Measurements from ENCODE around the gene ZKSCAN2. TPM values are rescaled to one million over a fixed set of nuclear protein-coding genes. Genes with fewer than 3 reads are reported as not detected.

ZKSCAN2 gene
- total and polyA plus RNA-seq, 4 donors: 0.88 to 5.1 (median 3.0) TPM

DNA sequence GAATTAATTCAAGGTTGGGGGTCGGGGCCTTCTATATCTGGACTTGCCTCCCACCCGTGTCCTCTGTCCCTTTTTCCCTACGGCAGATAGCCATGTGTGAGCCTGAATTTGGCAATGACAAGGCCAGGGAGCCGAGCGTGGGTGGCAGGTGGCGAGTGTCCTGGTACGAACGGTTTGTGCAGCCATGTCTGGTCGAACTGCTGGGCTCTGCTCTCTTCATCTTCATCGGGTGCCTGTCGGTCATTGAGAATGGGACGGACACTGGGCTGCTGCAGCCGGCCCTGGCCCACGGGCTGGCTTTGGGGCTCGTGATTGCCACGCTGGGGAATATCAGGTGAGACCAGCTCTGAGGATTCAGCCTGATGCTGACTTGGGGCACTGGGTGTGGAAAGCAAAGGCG is 40.5 kb downstream of the ZKSCAN2 start:
- intact Hi-C loops (cut with DNase I): no loop called here

GRCh38 chr16:25213709-25214397 is 43.8 kb downstream of the ZKSCAN2 start:
- Histone ChIP-seq H3K27me3 (ENCODE audit: control insufficient read depth in 1 of 2, insufficient read depth in 2 of 2, low read length in 1 of 2) (peaks cover 0 to 3% of the 10 kb centered on the region in 2 donors), H3K4me3 (ENCODE audit: low read length in 2 of 2) (no peak overlapping the region), H3K9me3 (ENCODE audit: control insufficient read depth, low read length) (no peaks in the 10 kb centered on the region), H3K36me3 (ENCODE audit: control insufficient read depth in 1 of 2, insufficient read depth in 2 of 2, low read length in 1 of 2) (no peaks in the 10 kb centered on the region), H3K27ac (ENCODE audit: low read depth in 1 of 2, low read length in 2 of 2) (no peak overlapping the region), H3K4me1 (ENCODE audit: control insufficient read depth in 1 of 2, insufficient read depth in 2 of 2, low read length in 2 of 2) (no peaks in the 10 kb centered on the region)
- ATAC-seq (ENCODE audit: low FRiP score) (no peak), DNase-seq (no peak)
- 33 to 35% methylated on average over 6 of the region's 6 CpGs for WGBS, 2 donors
- intact Hi-C loops (cut with DNase I): no loop called here

More for the DNA sequence above, 40.5 kb downstream of the ZKSCAN2 start:
- H3K36me3 ChIP-seq (ENCODE audit: control insufficient read depth in 1 of 2, insufficient read depth in 2 of 2, low read length in 1 of 2): no peaks in the 10 kb centered on the region
- no peaks in the 10 kb centered on the region for H3K9me3 ChIP-seq (ENCODE audit: control insufficient read depth, low read length)
- no peak overlapping the region for H3K4me3 ChIP-seq (ENCODE audit: low read length in 2 of 2)
- peaks cover 0 to 3% of the 10 kb centered on the region in 2 donors for H3K27me3 ChIP-seq (ENCODE audit: control insufficient read depth in 1 of 2, insufficient read depth in 2 of 2, low read length in 1 of 2)
- no peaks in the 10 kb centered on the region for H3K4me1 ChIP-seq (ENCODE audit: control insufficient read depth in 1 of 2, insufficient read depth in 2 of 2, low read length in 2 of 2)
- 83 to 87% methylated on average over 17 of the region's 17 CpGs for WGBS, 2 donors
- H3K27ac ChIP-seq (ENCODE audit: low read depth in 1 of 2, low read length in 2 of 2): no peak overlapping the region
- ATAC-seq (ENCODE audit: low FRiP score) (no peak), DNase-seq (no peak)

DNA sequence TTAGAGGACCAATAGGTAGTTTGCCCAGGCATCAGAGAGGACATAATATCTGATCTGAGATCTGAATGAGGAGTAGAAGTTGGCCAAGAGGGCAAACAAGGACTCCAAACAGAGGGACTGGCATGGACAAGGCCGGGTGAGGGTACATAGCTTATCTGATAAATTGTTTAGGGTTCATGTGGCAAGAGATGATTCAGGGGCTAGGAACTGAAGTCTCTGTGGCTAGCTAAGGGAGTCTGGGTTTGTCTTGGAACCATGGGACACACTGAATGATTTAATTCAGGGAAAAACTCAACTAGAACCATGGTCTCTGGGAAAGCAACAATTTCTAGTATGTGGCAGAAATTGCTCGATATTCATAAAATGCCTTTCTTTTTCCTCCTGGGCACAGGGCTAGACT is 45.0 kb downstream of the ZKSCAN2 start:
- no peaks in the 10 kb centered on the region for H3K36me3 ChIP-seq (ENCODE audit: control insufficient read depth in 1 of 2, insufficient read depth in 2 of 2, low read length in 1 of 2)
- WGBS, 2 donors: 84 to 85% methylated on average over 2 of the region's 2 CpGs
- no peaks in the 10 kb centered on the region for H3K9me3 ChIP-seq (ENCODE audit: control insufficient read depth, low read length)
- H3K4me3 ChIP-seq (ENCODE audit: low read length in 2 of 2): no peak overlapping the region
- ATAC-seq (ENCODE audit: low FRiP score): no peak
- no peak overlapping the region for H3K27ac ChIP-seq (ENCODE audit: low read depth in 1 of 2, low read length in 2 of 2)
- no peaks in the 10 kb centered on the region for H3K4me1 ChIP-seq (ENCODE audit: control insufficient read depth in 1 of 2, insufficient read depth in 2 of 2, low read length in 2 of 2)
- DNase-seq: no peak
- peaks cover 0 to 3% of the 10 kb centered on the region in 2 donors for H3K27me3 ChIP-seq (ENCODE audit: control insufficient read depth in 1 of 2, insufficient read depth in 2 of 2, low read length in 1 of 2)
- intact Hi-C loops (cut with DNase I): no loop called here

GRCh38 chr16:25210758-25211157 is 46.9 kb downstream of the ZKSCAN2 start:
- DNase-seq: no peak
- no peaks in the 10 kb centered on the region for H3K36me3 ChIP-seq (ENCODE audit: control insufficient read depth in 1 of 2, insufficient read depth in 2 of 2, low read length in 1 of 2)
- no peak overlapping the region for H3K4me3 ChIP-seq (ENCODE audit: low read length in 2 of 2)
- no peak overlapping the region for H3K27ac ChIP-seq (ENCODE audit: low read depth in 1 of 2, low read length in 2 of 2)
- no peak for ATAC-seq (ENCODE audit: low FRiP score)
- H3K4me1 ChIP-seq (ENCODE audit: control insufficient read depth in 1 of 2, insufficient read depth in 2 of 2, low read length in 2 of 2): no peaks in the 10 kb centered on the region
- intact Hi-C loops (cut with DNase I): no loop called here
- no peaks in the 10 kb centered on the region for H3K9me3 ChIP-seq (ENCODE audit: control insufficient read depth, low read length)
- H3K27me3 ChIP-seq (ENCODE audit: control insufficient read depth in 1 of 2, insufficient read depth in 2 of 2, low read length in 1 of 2): peaks cover 0 to 3% of the 10 kb centered on the region in 2 donors
- 39 to 43% methylated on average over 4 of the region's 4 CpGs for WGBS, 2 donors

- DNase-seq (no peak), ATAC-seq (ENCODE audit: low FRiP score) (no peak)
- Histone ChIP-seq H3K36me3 (ENCODE audit: control insufficient read depth in 1 of 2, insufficient read depth in 2 of 2, low read length in 1 of 2) (no peaks in the 10 kb centered on the region), H3K4me1 (ENCODE audit: control insufficient read depth in 1 of 2, insufficient read depth in 2 of 2, low read length in 2 of 2) (no peaks in the 10 kb centered on the region), H3K9me3 (ENCODE audit: control insufficient read depth, low read length) (no peaks in the 10 kb centered on the region), H3K27me3 (ENCODE audit: control insufficient read depth in 1 of 2, insufficient read depth in 2 of 2, low read length in 1 of 2) (no peaks in the 10 kb centered on the region), H3K4me3 (ENCODE audit: low read length in 2 of 2) (no peak overlapping the region), H3K27ac (ENCODE audit: low read depth in 1 of 2, low read length in 2 of 2) (no peak overlapping the region)
- intact Hi-C loops (cut with DNase I): no loop called here
- 89 to 92% methylated on average over 7 of the region's 7 CpGs for WGBS, 2 donors
These were observed 58.2 kb downstream of the ZKSCAN2 start for GRCh38 chr16:25199457-25199856.

DNA sequence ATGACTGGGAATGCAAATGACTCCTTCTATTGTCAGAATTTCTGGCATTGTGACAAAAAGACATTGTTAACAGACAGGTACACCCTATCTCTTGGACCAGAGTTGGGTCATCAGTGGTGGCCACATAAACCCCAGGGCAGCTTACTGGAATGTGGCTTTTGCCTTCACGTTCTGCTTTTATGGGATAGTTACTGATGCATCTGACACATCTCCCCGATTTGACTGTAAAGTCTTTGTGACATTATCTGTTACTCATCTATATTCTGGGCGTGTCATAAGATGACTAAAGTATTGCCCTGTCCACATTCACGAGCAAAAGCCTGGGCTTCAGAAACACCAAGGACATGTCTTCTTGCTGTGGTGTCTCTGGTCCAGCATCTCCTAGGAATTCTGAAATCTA is 59.6 kb downstream of the ZKSCAN2 start:
- H3K4me3 ChIP-seq (ENCODE audit: low read length in 2 of 2): no peak overlapping the region
- no peaks in the 10 kb centered on the region for H3K4me1 ChIP-seq (ENCODE audit: control insufficient read depth in 1 of 2, insufficient read depth in 2 of 2, low read length in 2 of 2)
- DNase-seq (no peak), ATAC-seq (ENCODE audit: low FRiP score) (no peak)
- H3K36me3 ChIP-seq (ENCODE audit: control insufficient read depth in 1 of 2, insufficient read depth in 2 of 2, low read length in 1 of 2): no peaks in the 10 kb centered on the region
- no peaks in the 10 kb centered on the region for H3K27me3 ChIP-seq (ENCODE audit: control insufficient read depth in 1 of 2, insufficient read depth in 2 of 2, low read length in 1 of 2)
- no peak overlapping the region for H3K27ac ChIP-seq (ENCODE audit: low read depth in 1 of 2, low read length in 2 of 2)
- intact Hi-C loops (cut with DNase I): no loop called here
- 89 to 90% methylated on average over 4 of the region's 4 CpGs for WGBS, 2 donors
- H3K9me3 ChIP-seq (ENCODE audit: control insufficient read depth, low read length): no peaks in the 10 kb centered on the region

GRCh38 chr16:25194273-25194878 is 63.3 kb downstream of the ZKSCAN2 start:
- ATAC-seq (ENCODE audit: low FRiP score) (no peak), DNase-seq (no peak)
- Histone ChIP-seq H3K36me3 (ENCODE audit: control insufficient read depth in 1 of 2, insufficient read depth in 2 of 2, low read length in 1 of 2) (no peaks in the 10 kb centered on the region), H3K9me3 (ENCODE audit: control insufficient read depth, low read length) (no peaks in the 10 kb centered on the region), H3K27ac (ENCODE audit: low read depth in 1 of 2, low read length in 2 of 2) (no peak overlapping the region), H3K27me3 (ENCODE audit: control insufficient read depth in 1 of 2, insufficient read depth in 2 of 2, low read length in 1 of 2) (no peaks in the 10 kb centered on the region), H3K4me3 (ENCODE audit: low read length in 2 of 2) (no peak overlapping the region), H3K4me1 (ENCODE audit: control insufficient read depth in 1 of 2, insufficient read depth in 2 of 2, low read length in 2 of 2) (no peaks in the 10 kb centered on the region)
- intact Hi-C loops (cut with DNase I): no loop called here
- 90 to 92% methylated on average over 7 of the region's 7 CpGs for WGBS, 2 donors

- no peak overlapping the region for H3K27ac ChIP-seq (ENCODE audit: low read depth in 1 of 2, low read length in 2 of 2)
- no peak for ATAC-seq (ENCODE audit: low FRiP score)
- intact Hi-C loops (cut with DNase I): no loop called here
These were observed 65.5 kb downstream of the ZKSCAN2 start for GRCh38 chr16:25192096-25192495.

DNA sequence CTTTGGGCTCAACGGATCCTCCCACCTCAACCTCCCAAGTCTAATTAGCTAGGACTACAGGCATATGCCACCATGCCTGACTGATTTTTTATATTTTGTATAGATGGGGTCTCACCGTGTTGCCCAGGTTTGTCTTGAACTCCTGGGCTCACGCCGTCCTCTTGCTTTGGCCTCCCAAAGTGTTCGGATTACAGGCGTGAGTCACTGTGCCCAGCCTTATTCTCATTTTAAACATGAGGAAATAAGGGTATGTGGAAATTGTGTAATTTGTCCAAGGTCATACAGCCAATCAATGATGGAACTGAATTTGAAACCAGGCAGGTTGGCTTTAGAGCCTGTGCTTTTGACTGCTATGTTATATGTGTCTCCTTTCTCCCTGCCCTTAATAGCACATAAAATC is 68.3 kb downstream of the ZKSCAN2 start:
- H3K27ac ChIP-seq (ENCODE audit: low read depth in 1 of 2, low read length in 2 of 2): no peak overlapping the region
- intact Hi-C loops (cut with DNase I): no loop called here
- no peaks in the 10 kb centered on the region for H3K27me3 ChIP-seq (ENCODE audit: control insufficient read depth in 1 of 2, insufficient read depth in 2 of 2, low read length in 1 of 2)
- no peaks in the 10 kb centered on the region for H3K4me1 ChIP-seq (ENCODE audit: control insufficient read depth in 1 of 2, insufficient read depth in 2 of 2, low read length in 2 of 2)
- H3K4me3 ChIP-seq (ENCODE audit: low read length in 2 of 2): no peak overlapping the region
- ATAC-seq (ENCODE audit: low FRiP score) (no peak), DNase-seq (no peak)
- no peaks in the 10 kb centered on the region for H3K36me3 ChIP-seq (ENCODE audit: control insufficient read depth in 1 of 2, insufficient read depth in 2 of 2, low read length in 1 of 2)
- WGBS, 2 donors: 94 to 96% methylated on average over 6 of the region's 6 CpGs
- H3K9me3 ChIP-seq (ENCODE audit: control insufficient read depth, low read length): no peaks in the 10 kb centered on the region

More at GRCh38 chr16:25192096-25192495, 65.5 kb downstream of the ZKSCAN2 start:
- WGBS, 2 donors: 68 to 69% methylated on average over 6 of the region's 6 CpGs
- Histone ChIP-seq H3K9me3 (ENCODE audit: control insufficient read depth, low read length) (no peaks in the 10 kb centered on the region), H3K27me3 (ENCODE audit: control insufficient read depth in 1 of 2, insufficient read depth in 2 of 2, low read length in 1 of 2) (no peaks in the 10 kb centered on the region), H3K4me3 (ENCODE audit: low read length in 2 of 2) (no peak overlapping the region), H3K36me3 (ENCODE audit: control insufficient read depth in 1 of 2, insufficient read depth in 2 of 2, low read length in 1 of 2) (no peaks in the 10 kb centered on the region), H3K4me1 (ENCODE audit: control insufficient read depth in 1 of 2, insufficient read depth in 2 of 2, low read length in 2 of 2) (no peaks in the 10 kb centered on the region)
- DNase-seq: no peak

Measured in aorta (tissue), 5 donors.